K562 (cell line): ENCODE data around the gene KLHDC10. TPM values are rescaled to one million over a fixed set of nuclear protein-coding genes. Genes with fewer than 3 reads are reported as not detected.

ENCODE experiments used
- ATAC-seq: fragments of 200-7000 bp; cut with Tn5 transposase; 3 replicates; pipeline ENCODE4 v1.9.1; 2020; ENCODE audit warnings: moderate library complexity
- BruUV-seq: library from RNA; stranded (reverse); fragments of 400-500 nt; replicated peaks from 2 replicates; lab custom pipeline; 2021; lab: Mats Ljungman, UMichigan
- CTCF ChIA-PET: fragments of 300-600 bp; formaldehyde crosslinking; extraction: SDS; loops from one replicate; lab custom pipeline; 2021; ENCODE audit warnings: low intra/inter-chr PET ratio; lab: Yijun Ruan, JAX
- POLR2A ChIA-PET: fragments of 300-600, 350-650 bp; sonication (Branson Sonifier 250); formaldehyde crosslinking; extraction: SDS; loops from one replicate; lab custom pipeline; 2021; ENCODE audit warnings: antibody characterized with exemption, inconsistent platforms; lab: Yijun Ruan, JAX
- DNase-seq, 4 experiments: peaks; one replicate each; pipeline versions ENCODE4 v3.0.0 to v3.0.0-alpha.2; 2011 to 2018; ENCODE audit warnings: low spot score in 3 of 4, mixed read lengths in 3 of 4; ENCODE audit errors: extremely low read depth in 1 of 4
- FAIRE-seq: peaks from 2 replicates; lab custom pipeline; 2011; peaks lifted over from hg19 to GRCh38; lab: Jason Lieb, UNC
- H2AFZ ChIP-seq: 2 replicates; pipeline ENCODE4 v1.6.0; 2011; ENCODE audit warnings: low read depth, low read length, control low read depth, inconsistent platforms
- H3K27ac ChIP-seq: fragments of 200-600 bp; 3 replicates; pipeline ENCODE4 v1.8.0; 2011; ENCODE audit warnings: low read depth, mild to moderate bottlenecking, control low read depth, inconsistent platforms, low read length, moderate library complexity, mixed read lengths; ENCODE audit errors: extremely low read depth
- H3K27me3 ChIP-seq, 2 experiments: fragments of 300-600 bp in 1 of 2; 2 replicates in 1 of 2; 3 replicates in 1 of 2; pipeline versions ENCODE4 v1.6.0 to v1.8.0; 2011; ENCODE audit warnings: inconsistent platforms in 2 of 2, low read length in 2 of 2, mild to moderate bottlenecking in 1 of 2, mixed read lengths in 1 of 2, moderate library complexity in 1 of 2; ENCODE audit not compliant: control insufficient read depth in 2 of 2, insufficient read depth in 2 of 2
- H3K36me3 ChIP-seq: fragments of 300-600 bp; 3 replicates; pipeline ENCODE4 v1.8.0; 2011; ENCODE audit warnings: mild to moderate bottlenecking, low read length, inconsistent platforms; ENCODE audit not compliant: control insufficient read depth, insufficient read depth
- H3K4me1 ChIP-seq, 2 experiments: fragments of 200-600 bp in 1 of 2; replicated peaks in 1 of 2; 2 replicates in 1 of 2; 3 replicates in 1 of 2; pipeline versions ENCODE4 v1.5.1 to v1.8.0; 2011; ENCODE audit warnings: inconsistent platforms in 2 of 2, low read length in 2 of 2, mild to moderate bottlenecking in 1 of 2, mixed read lengths in 1 of 2, moderate library complexity in 1 of 2; ENCODE audit not compliant: control insufficient read depth in 2 of 2, insufficient read depth in 2 of 2
- H3K4me2 ChIP-seq: 2 replicates; pipeline ENCODE4 v1.6.1; 2011; ENCODE audit warnings: low read length, control low read depth, inconsistent platforms, mixed read lengths; ENCODE audit not compliant: insufficient read depth
- H3K4me3 ChIP-seq: fragments of 200-600 bp; sonication (generic), shearing (Covaris generic); 2 replicates; pipeline ENCODE4 v1.5.1; 2016; ENCODE audit warnings: control low read depth, inconsistent platforms
- H3K79me2 ChIP-seq: fragments of 200-600 bp; 3 replicates; pipeline ENCODE4 v1.8.0; 2011; ENCODE audit warnings: low read length, inconsistent platforms; ENCODE audit not compliant: control insufficient read depth, insufficient read depth
- H3K9ac ChIP-seq, 2 experiments: 2 replicates each; pipeline versions ENCODE4 v1.6.0 to v1.6.1; 2011; ENCODE audit warnings: low read depth in 2 of 2, low read length in 2 of 2, control low read depth in 1 of 2, inconsistent platforms in 1 of 2, mild to moderate bottlenecking in 1 of 2, mixed read lengths in 1 of 2; ENCODE audit not compliant: insufficient read depth in 1 of 2
- H3K9me1 ChIP-seq: one replicate; pipeline ENCODE4 v1.6.0; 2011; ENCODE audit warnings: inconsistent platforms, mild to moderate bottlenecking, low read length, moderate library complexity; ENCODE audit not compliant: control insufficient read depth, insufficient read depth
- H3K9me3 ChIP-seq: replicated peaks from 2 replicates; pipeline ENCODE4 v1.5.1; 2011; ENCODE audit warnings: low read depth, low read length, inconsistent platforms; ENCODE audit not compliant: control insufficient read depth, insufficient read depth
- H4K20me1 ChIP-seq: replicated peaks from 2 replicates; pipeline ENCODE4 v1.6.1; 2011; ENCODE audit warnings: low read length, inconsistent platforms, mixed read lengths; ENCODE audit not compliant: control insufficient read depth, insufficient read depth
- WGBS: fragments of 100-300 bp; shearing (Covaris generic); methylation state at CpG from one replicate; pipeline ENCODE4 v1.1.6; 2016; ENCODE audit warnings: low coverage, mixed read lengths; ENCODE audit not compliant: insufficient coverage; ENCODE audit errors: missing lambda C conversion rate; 5-methylcytosine and 5-hydroxymethylcytosine counted together
- in situ Hi-C: fragments of 300-500 bp; cut with MboI; formaldehyde crosslinking; loops from 4 replicates; pipeline ENCODE4 v1.15.0; 2018; ENCODE audit warnings: inconsistent platforms, mixed read lengths
- intact Hi-C: fragments of 100-400 bp; cut with micrococcal nuclease; formaldehyde crosslinking; loops from 2 replicates; pipeline ENCODE4 v1.14.2; 2022
- polyA plus RNA-seq, 8 experiments: library from polyadenylated mRNA; depleted of rRNA in 4 of 8; stranded (reverse) in 5 of 8; unstranded in 3 of 8; fragments of >200 nt; fragmentation: Nextera tagmentation in 2 of 8; fragmentation: Illumina TruSeq in 1 of 8; extraction: Ambion mirVana in 2 of 8; extraction: Trizol in 1 of 8; gene quantifications; 2 replicates each; pipeline versions ENCODE4 v1.2.1 to v1.2.3, GENCODE V29; 2011 to 2014; ENCODE audit warnings: inconsistent platforms in 1 of 8, missing spikeins in 1 of 8
- total RNA-seq, 7 experiments: library from RNA; depleted of rRNA in 6 of 7; stranded (reverse); fragments of >200 nt in 6 of 7; fragmentation: Illumina TruSeq in 2 of 7; extraction: Trizol in 2 of 7; gene quantifications; 2 replicates each; pipeline versions ENCODE4 v1.2.1 to v1.2.3, GENCODE V29; 2011 to 2021; ENCODE audit warnings: low replicate concordance in 1 of 7
- TF ChIP-seq, protein P1 (sequence below): sonication (generic); formaldehyde crosslinking; IDR thresholded peaks from 2 replicates; pipeline ENCODE4 v1.5.0; 2020; ENCODE audit warnings: missing genetic modification reagents
- TF ChIP-seq, protein P2 (sequence below): sonication (generic); formaldehyde crosslinking; IDR thresholded peaks from 2 replicates; pipeline ENCODE4 v1.8.0; 2022; ENCODE audit warnings: mild to moderate bottlenecking, missing genetic modification reagents
- TF ChIP-seq, protein P3 (sequence below): fragments of 450-650 bp; IDR thresholded peaks from 2 replicates; pipeline ENCODE4 v1.7.1; 2018; ENCODE audit warnings: mild to moderate bottlenecking, low read depth; ENCODE audit not compliant: partially characterized antibody

KLHDC10 gene
- total and polyA plus RNA-seq, 9 of the 15 experiments (the other 6 are each of a cell fraction or from before 2014, with no cell fraction given), result 9.8 to 80.5 (median 31.4) TPM

- Histone ChIP-seq H4K20me1 (no peaks in the 10 kb centered on the region), H3K9me3 (no peaks in the 10 kb centered on the region)
- TF ChIP-seq, protein P1, sequence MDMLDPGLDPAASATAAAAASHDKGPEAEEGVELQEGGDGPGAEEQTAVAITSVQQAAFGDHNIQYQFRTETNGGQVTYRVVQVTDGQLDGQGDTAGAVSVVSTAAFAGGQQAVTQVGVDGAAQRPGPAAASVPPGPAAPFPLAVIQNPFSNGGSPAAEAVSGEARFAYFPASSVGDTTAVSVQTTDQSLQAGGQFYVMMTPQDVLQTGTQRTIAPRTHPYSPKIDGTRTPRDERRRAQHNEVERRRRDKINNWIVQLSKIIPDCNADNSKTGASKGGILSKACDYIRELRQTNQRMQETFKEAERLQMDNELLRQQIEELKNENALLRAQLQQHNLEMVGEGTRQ, result no peak
- TF ChIP-seq, protein P2, sequence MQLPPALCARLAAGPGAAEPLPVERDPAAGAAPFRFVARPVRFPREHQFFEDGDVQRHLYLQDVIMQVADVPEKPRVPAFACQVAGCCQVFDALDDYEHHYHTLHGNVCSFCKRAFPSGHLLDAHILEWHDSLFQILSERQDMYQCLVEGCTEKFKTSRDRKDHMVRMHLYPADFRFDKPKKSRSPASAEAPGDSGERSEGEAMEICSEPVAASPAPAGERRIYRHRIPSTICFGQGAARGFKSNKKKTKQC, result no peak
- TF ChIP-seq, protein P3, sequence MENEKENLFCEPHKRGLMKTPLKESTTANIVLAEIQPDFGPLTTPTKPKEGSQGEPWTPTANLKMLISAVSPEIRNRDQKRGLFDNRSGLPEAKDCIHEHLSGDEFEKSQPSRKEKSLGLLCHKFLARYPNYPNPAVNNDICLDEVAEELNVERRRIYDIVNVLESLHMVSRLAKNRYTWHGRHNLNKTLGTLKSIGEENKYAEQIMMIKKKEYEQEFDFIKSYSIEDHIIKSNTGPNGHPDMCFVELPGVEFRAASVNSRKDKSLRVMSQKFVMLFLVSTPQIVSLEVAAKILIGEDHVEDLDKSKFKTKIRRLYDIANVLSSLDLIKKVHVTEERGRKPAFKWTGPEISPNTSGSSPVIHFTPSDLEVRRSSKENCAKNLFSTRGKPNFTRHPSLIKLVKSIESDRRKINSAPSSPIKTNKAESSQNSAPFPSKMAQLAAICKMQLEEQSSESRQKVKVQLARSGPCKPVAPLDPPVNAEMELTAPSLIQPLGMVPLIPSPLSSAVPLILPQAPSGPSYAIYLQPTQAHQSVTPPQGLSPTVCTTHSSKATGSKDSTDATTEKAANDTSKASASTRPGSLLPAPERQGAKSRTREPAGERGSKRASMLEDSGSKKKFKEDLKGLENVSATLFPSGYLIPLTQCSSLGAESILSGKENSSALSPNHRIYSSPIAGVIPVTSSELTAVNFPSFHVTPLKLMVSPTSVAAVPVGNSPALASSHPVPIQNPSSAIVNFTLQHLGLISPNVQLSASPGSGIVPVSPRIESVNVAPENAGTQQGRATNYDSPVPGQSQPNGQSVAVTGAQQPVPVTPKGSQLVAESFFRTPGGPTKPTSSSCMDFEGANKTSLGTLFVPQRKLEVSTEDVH, result no peak
- TF ChIP-seq, all 486 proteins: peak for 0
- H3K9me1 ChIP-seq, result no peaks in the 10 kb centered on the region
- 100% methylated on average over 2 of the region's 2 CpGs for WGBS
- H3K4me2 ChIP-seq, result no peak overlapping the region
- H3K27ac ChIP-seq, result no peak overlapping the region
- FAIRE-seq (no peak), ATAC-seq (no peak), DNase-seq (no peak)
- H3K4me1 ChIP-seq, result no peaks in the 10 kb centered on the region
- CTCF ChIA-PET, result no interaction called here
- peaks cover 92% of the 10 kb centered on the region for H3K36me3 ChIP-seq
- intact Hi-C loops (no loop called here), in situ Hi-C loops (no loop called here)
- H3K4me3 ChIP-seq, result no peak overlapping the region
- H3K79me2 ChIP-seq, result peaks cover 33% of the 10 kb centered on the region
- no peak overlapping the region for H3K9ac ChIP-seq
- H3K27me3 ChIP-seq, result no peaks in the 10 kb centered on the region
- POLR2A ChIA-PET, result interaction anchor here (0.6 to 2.1 kb wide), 3 partner anchors 10 to 229 kb away, joined by 3 to 10 read pairs (median 7); partner anchors contain the start of gene TMEM209
- no TSS peak for BruUV-seq
- H2AFZ ChIP-seq, result no peak overlapping the region
Observed at GRCh38 chr7:130182990-130183389, 112.7 kb downstream of the KLHDC10 start.
